Type B pancreatic cell (in vitro differentiated cells): Measurements from ENCODE around the gene HSPA14. TPM values are rescaled to one million over a fixed set of nuclear protein-coding genes. Genes with fewer than 3 reads are reported as not detected.
"Not testable (repeated sequence)": the region's sequence is repeated elsewhere in the genome, so short reads cannot be mapped to it uniquely, and the experiment has no call there.

Source experiments
- DNase-seq: peaks from one replicate; pipeline ENCODE4 v3.0.0; 2021; ENCODE audit warnings: mixed read lengths; ENCODE audit not compliant: unreplicated experiment; ENCODE audit errors: extremely low spot score
- H3K27ac Mint-ChIP-seq: 2 replicates; pipeline ENCODE4 v1.8.0; 2021; ENCODE audit warnings: mild to moderate bottlenecking, mixed read lengths
- H3K27me3 Mint-ChIP-seq: 2 replicates; pipeline ENCODE4 v1.8.0; 2021; ENCODE audit warnings: mixed read lengths
- H3K36me3 Mint-ChIP-seq: 2 replicates; pipeline ENCODE4 v1.8.0; 2021; ENCODE audit warnings: mixed read lengths
- H3K4me1 Mint-ChIP-seq: one replicate; pipeline ENCODE4 v1.8.0; 2021; ENCODE audit warnings: mixed read lengths; ENCODE audit not compliant: unreplicated experiment
- H3K4me3 Mint-ChIP-seq: 2 replicates; pipeline ENCODE4 v1.8.0; 2021; ENCODE audit warnings: mild to moderate bottlenecking, mixed read lengths
- H3K9me3 Mint-ChIP-seq: 2 replicates; pipeline ENCODE4 v1.8.0; 2021; ENCODE audit warnings: mixed read lengths
- CTCF ChIP-seq: fragments of 200-600 bp; sonication (generic); conservative IDR thresholded peaks from 2 replicates; pipeline ENCODE4 v1.5.0; 2021; ENCODE audit warnings: antibody characterized with exemption, mild to moderate bottlenecking
- total RNA-seq: library from RNA; stranded (reverse); gene quantifications from 2 replicates; pipeline ENCODE4 v1.2.1, GENCODE V29; 2021; ENCODE audit warnings: low replicate concordance

HSPA14 gene
- total RNA-seq, 1 donor from 2014 or later = 17.3 TPM

- TF ChIP-seq CTCF = no peak
- H3K9me3 Mint-ChIP-seq = peaks cover 4% of the 10 kb centered on the region
- DNase-seq = no peak
- H3K27me3 Mint-ChIP-seq = no peaks in the 10 kb centered on the region
- H3K27ac Mint-ChIP-seq = no peak overlapping the region
- no peaks in the 10 kb centered on the region for H3K4me1 Mint-ChIP-seq
- H3K36me3 Mint-ChIP-seq = peaks cover 52% of the 10 kb centered on the region
- H3K4me3 Mint-ChIP-seq = no peak overlapping the region
These were observed 66.8 kb downstream of the HSPA14 start for GRCh38 chr10:14904864-14905263.

- no peaks in the 10 kb centered on the region for H3K4me1 Mint-ChIP-seq
- no peak for DNase-seq
- no peak for TF ChIP-seq CTCF
- peaks cover 62% of the 10 kb centered on the region for H3K36me3 Mint-ChIP-seq
- H3K9me3 Mint-ChIP-seq = peaks cover 4% of the 10 kb centered on the region
- no peak overlapping the region for H3K4me3 Mint-ChIP-seq
- no peak overlapping the region for H3K27ac Mint-ChIP-seq
- H3K27me3 Mint-ChIP-seq = no peaks in the 10 kb centered on the region
These were observed 67.8 kb downstream of the HSPA14 start for GRCh38 chr10:14905890-14906289.

GRCh38 chr10:14906765-14907164 is 68.7 kb downstream of the HSPA14 start:
- Mint-ChIP-seq H3K27me3 (no peaks in the 10 kb centered on the region), H3K4me1 (no peaks in the 10 kb centered on the region), H3K4me3 (no peak overlapping the region), H3K36me3 (peaks cover 71% of the 10 kb centered on the region), H3K27ac (no peak overlapping the region), H3K9me3 (peaks cover 4% of the 10 kb centered on the region)
- TF ChIP-seq CTCF = no peak
- no peak for DNase-seq

- peaks cover 74% of the 10 kb centered on the region for H3K36me3 Mint-ChIP-seq
- H3K9me3 Mint-ChIP-seq, H3K27me3 Mint-ChIP-seq, H3K27ac Mint-ChIP-seq, H3K4me1 Mint-ChIP-seq, H3K4me3 Mint-ChIP-seq, DNase-seq: not testable (repeated sequence)
These were observed 69.5 kb downstream of the HSPA14 start for GRCh38 chr10:14907591-14907990.

- TF ChIP-seq CTCF = no peak
- Mint-ChIP-seq H3K4me1 (no peaks in the 10 kb centered on the region), H3K27ac (no peak overlapping the region), H3K27me3 (no peaks in the 10 kb centered on the region), H3K36me3 (peaks cover 80% of the 10 kb centered on the region), H3K4me3 (no peak overlapping the region), H3K9me3 (peaks cover 4% of the 10 kb centered on the region)
- DNase-seq = no peak
These were observed 71.0 kb downstream of the HSPA14 start for GRCh38 chr10:14909101-14909500.

GRCh38 chr10:14910953-14911352 is 72.8 kb downstream of the HSPA14 start:
- Mint-ChIP-seq H3K4me3 (no peak overlapping the region), H3K27ac (no peak overlapping the region), H3K4me1 (no peaks in the 10 kb centered on the region), H3K36me3 (peaks cover 79% of the 10 kb centered on the region), H3K27me3 (no peaks in the 10 kb centered on the region), H3K9me3 (peaks cover 4% of the 10 kb centered on the region)
- no peak for DNase-seq
- TF ChIP-seq CTCF = no peak
